Measurements from ENCODE around the gene SMIM17.

SMIM17 gene

DNA sequence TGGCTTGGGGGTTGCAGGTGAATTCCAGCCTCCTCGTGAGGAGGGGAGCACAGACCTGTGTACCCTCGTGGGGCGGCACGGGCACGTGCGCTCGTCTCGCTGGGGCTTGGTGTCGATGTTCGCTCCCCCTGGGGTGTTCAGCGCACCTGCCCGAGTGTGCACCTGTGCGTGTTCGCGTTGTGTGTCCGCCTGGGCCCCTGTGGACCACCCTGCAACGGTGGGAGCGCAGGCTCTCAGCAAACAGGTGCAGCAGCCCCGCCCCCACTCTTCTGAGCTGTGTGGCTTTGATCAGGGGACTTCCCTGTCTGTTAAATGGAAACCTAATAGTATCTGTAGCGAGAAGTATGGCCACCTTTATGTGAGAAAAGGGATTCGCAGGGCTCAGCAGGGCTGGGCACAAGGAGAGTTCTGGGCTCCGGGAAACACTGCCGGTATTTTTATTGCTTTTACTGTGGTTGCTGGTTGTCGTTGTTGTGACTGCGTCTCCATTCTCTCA is 549 bp downstream of the SMIM17 start:
- no peak for DNase-seq (ENCODE audit: low read depth)
- TF ChIP-seq, protein P1, sequence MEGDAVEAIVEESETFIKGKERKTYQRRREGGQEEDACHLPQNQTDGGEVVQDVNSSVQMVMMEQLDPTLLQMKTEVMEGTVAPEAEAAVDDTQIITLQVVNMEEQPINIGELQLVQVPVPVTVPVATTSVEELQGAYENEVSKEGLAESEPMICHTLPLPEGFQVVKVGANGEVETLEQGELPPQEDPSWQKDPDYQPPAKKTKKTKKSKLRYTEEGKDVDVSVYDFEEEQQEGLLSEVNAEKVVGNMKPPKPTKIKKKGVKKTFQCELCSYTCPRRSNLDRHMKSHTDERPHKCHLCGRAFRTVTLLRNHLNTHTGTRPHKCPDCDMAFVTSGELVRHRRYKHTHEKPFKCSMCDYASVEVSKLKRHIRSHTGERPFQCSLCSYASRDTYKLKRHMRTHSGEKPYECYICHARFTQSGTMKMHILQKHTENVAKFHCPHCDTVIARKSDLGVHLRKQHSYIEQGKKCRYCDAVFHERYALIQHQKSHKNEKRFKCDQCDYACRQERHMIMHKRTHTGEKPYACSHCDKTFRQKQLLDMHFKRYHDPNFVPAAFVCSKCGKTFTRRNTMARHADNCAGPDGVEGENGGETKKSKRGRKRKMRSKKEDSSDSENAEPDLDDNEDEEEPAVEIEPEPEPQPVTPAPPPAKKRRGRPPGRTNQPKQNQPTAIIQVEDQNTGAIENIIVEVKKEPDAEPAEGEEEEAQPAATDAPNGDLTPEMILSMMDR (conservative IDR thresholded peaks at IDR 0.05; ENCODE audit: control insufficient read depth, insufficient read depth, low read depth, low read length) = no peak
- no peak overlapping the region for H3K4me3 ChIP-seq (ENCODE audit: control insufficient read depth, low read depth, low read length)

DNA sequence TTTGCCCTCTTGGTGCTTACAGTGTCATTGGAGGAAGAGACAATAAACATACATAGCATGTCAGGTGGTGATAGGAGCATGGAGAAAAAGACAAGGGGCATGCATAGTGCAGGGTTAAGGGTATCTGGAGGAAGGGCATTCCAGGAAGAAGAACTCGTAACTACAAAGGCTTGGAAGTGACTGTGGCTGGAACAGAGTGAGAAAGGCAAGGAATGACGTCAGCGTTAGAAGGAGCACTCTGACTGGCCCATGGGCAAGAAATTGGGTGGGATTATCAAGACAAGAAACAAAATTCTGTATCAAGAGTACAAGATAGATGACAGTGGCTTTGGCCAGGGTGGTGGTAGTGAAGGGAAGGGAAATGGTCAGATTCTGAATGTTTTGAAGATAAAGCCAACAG is 11.2 kb downstream of the SMIM17 start:
- H3K4me3 ChIP-seq (ENCODE audit: control insufficient read depth, low read depth, low read length) = no peak overlapping the region
- DNase-seq (ENCODE audit: low read depth) = no peak
- TF ChIP-seq, protein P1 (conservative IDR thresholded peaks at IDR 0.05; ENCODE audit: control insufficient read depth, insufficient read depth, low read depth, low read length) = no peak

DNA sequence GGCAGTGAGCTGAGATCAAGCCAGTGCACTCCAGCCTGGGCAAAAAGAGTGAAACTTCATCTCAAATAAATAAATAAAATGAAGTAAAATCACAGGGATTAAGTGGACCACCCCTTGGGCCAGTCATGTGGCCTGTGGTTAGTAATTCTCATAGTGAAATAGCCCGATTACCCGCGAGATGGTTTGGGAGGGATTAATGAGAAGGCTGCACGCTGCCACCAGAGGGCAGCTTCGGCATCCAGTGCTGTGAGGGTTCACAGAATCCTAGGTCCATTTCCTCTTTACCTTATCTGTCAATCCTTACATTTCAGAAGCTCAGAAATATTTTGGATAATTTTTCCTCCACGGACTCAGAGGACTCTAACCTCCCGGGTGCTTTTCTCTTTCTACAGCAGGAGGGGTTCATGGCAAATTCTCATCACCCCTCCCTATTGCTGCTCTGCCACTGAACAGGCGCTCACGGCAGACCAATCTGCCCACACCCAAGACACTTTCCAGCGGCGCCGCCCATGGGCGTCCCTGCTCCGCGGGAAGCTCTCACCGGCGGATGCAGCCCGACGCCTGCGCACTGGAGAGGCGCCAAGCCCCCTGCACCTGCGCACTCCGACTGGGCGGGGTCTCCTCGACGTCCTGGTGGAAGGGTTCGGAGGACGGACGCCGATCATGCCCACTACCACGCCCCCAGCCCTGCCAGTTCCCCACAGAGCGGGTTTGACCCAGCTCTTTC is 17.6 kb downstream of the SMIM17 start:
- DNase-seq (ENCODE audit: low read depth) = no peak
- no peak overlapping the region for H3K4me3 ChIP-seq (ENCODE audit: control insufficient read depth, low read depth, low read length)
- TF ChIP-seq, protein P1 (conservative IDR thresholded peaks at IDR 0.05; ENCODE audit: control insufficient read depth, insufficient read depth, low read depth, low read length) = no peak

DNA sequence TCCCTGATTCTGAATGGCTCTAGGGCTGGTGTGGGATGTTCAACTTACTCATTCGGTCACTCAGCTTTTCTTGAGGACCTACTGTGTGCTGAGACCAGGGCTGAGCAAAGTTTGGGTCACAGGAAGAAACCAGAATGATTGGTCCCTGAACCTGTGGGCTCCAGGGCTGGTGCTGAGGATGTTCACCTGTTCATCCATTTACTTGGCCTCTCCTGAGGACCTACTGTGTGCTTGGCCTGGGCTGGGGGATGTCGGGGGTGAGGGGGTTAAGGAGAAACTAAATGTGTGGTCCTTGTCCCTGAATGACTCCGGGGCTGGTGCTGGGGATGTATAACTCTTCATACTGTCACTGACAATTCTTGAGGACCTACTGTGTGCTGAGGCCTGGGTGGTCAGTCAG is 18.3 kb downstream of the SMIM17 start:
- TF ChIP-seq, protein P1 (conservative IDR thresholded peaks at IDR 0.05; ENCODE audit: control insufficient read depth, insufficient read depth, low read depth, low read length) = no peak
- DNase-seq (ENCODE audit: low read depth) = no peak
- H3K4me3 ChIP-seq (ENCODE audit: control insufficient read depth, low read depth, low read length) = no peak overlapping the region

DNA sequence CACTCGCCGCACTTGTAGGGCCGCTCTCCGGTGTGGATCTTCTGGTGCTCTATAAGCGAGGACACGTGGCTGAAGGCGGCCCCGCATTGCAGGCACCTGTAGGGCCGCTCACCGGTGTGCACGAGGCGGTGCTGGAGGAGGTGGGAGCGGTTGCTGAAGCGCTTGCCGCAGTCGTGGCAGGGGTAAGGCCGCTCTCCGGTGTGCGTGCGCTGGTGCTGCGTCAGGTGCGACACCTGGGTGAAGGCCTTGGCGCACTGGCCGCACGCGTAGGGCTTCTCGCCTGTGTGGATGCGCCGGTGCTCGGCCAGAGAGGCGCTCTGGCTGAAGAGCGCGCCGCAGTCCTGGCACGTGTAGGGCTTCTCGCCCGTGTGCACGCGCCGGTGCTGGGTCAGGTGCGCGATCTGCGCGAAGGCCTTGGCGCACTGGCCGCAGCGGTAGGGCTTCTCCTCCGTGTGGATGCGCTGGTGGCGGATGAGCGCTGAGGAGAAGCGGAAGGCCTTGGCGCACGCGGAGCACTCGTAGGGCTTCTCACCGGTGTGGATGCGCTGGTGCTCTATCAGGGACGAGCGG is 21.1 kb downstream of the SMIM17 start:
- no peak for DNase-seq (ENCODE audit: low read depth)
- TF ChIP-seq, protein P1 (conservative IDR thresholded peaks at IDR 0.05; ENCODE audit: control insufficient read depth, insufficient read depth, low read depth, low read length) = no peak

DNA sequence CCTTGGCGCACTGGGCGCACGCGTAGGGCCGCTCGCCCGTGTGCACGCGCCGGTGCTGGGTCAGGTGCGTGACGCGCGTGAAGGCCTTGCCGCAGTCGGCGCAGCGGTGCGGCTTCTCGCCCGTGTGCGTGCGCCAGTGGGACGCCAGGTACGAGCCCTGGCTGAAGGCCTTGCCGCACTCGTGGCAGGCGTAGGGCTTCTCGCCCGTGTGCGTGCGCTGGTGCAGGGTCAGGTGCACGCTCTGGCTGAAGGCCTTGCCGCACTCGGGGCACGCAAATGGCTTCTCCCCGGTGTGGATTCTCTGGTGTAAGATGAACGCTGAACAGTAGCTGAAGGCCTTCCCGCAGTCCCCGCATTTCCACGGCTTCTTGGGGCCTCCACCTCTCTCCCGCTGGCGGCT is 21.6 kb downstream of the SMIM17 start:
- TF ChIP-seq, protein P1 (conservative IDR thresholded peaks at IDR 0.05; ENCODE audit: control insufficient read depth, insufficient read depth, low read depth, low read length) = no peak
- no peak for DNase-seq (ENCODE audit: low read depth)
- H3K4me3 ChIP-seq (ENCODE audit: control insufficient read depth, low read depth, low read length) = no peak overlapping the region

More for the DNA sequence above, 21.1 kb downstream of the SMIM17 start:
- no peak overlapping the region for H3K4me3 ChIP-seq (ENCODE audit: control insufficient read depth, low read depth, low read length)
